Measurements from ENCODE around the gene SLC29A2. TPM values are rescaled to one million over a fixed set of nuclear protein-coding genes. Genes with fewer than 3 reads are reported as not detected.

Gene SLC29A2
- total and polyA plus RNA-seq, 2 of the 8 experiments (the other 6 are each of a cell fraction or from before 2014, with no cell fraction given) = 29.3 to 31.6 TPM

- Histone ChIP-seq H3K23ac (ENCODE audit: insufficient read length) (no peak overlapping the region), H4K20me1 (replicated peaks in 1 of 2; ENCODE audit: control insufficient read depth in 1 of 2, insufficient read depth in 2 of 2, low read length in 2 of 2) (no peaks in the 10 kb centered on the region), H3K4ac (replicated peaks; ENCODE audit: insufficient read length, low read depth, low read length) (no peak overlapping the region), H3K4me1 (replicated peaks in 1 of 4; ENCODE audit: control insufficient read depth in 3 of 4, insufficient read depth in 4 of 4, low read length in 3 of 4) (peaks cover 12 to 33% (median 22%) of the 10 kb centered on the region in 4 experiments), H3K79me2 (ENCODE audit: control insufficient read depth in 1 of 2, insufficient read depth in 2 of 2, low read length in 2 of 2) (no peaks in the 10 kb centered on the region), H3K18ac (ENCODE audit: extremely low read depth, low read length) (no peak overlapping the region), H3K4me3 (ENCODE audit: extremely low read depth in 1 of 4, insufficient read depth in 2 of 4, low read depth in 3 of 4, low read length in 4 of 4) (no peak overlapping the region), H4K8ac (ENCODE audit: extremely low read depth, insufficient read depth, low read length) (peak overlapping the region; percentile 1; the same call in 1 of the 2 replicates), H2BK15ac (ENCODE audit: low read length) (peak overlapping the region; percentile 40; the same call in 1 of the 2 replicates), H2AFZ (ENCODE audit: low read length) (no peak overlapping the region), H2BK120ac (replicated peaks; ENCODE audit: low read depth, low read length) (no peak overlapping the region), H3K9me3 (ENCODE audit: insufficient read depth in 2 of 2, low read depth in 1 of 2, low read length in 1 of 2) (no peaks in the 10 kb centered on the region), H3K4me2 (ENCODE audit: insufficient read depth in 1 of 2, low read depth in 2 of 2, low read length in 2 of 2) (no peak overlapping the region), H2AK5ac (ENCODE audit: low read depth, low read length) (no peak overlapping the region), H3K36me3 (ENCODE audit: control insufficient read depth in 2 of 4, insufficient read depth in 4 of 4, low read length in 3 of 4) (no peaks in the 10 kb centered on the region), H3K23me2 (ENCODE audit: low read depth, low read length) (peaks cover 8% of the 10 kb centered on the region), H3K27me3 (replicated peaks in 1 of 4; ENCODE audit: control insufficient read depth in 3 of 4, extremely low read depth in 1 of 4, insufficient read depth in 3 of 4, low read length in 3 of 4) (peaks cover 0 to 3% (median 0%) of the 10 kb centered on the region in 4 experiments; a peak in 2 of 7 replicates), H3K9ac (replicated peaks in 1 of 4; ENCODE audit: extremely low read depth in 1 of 4, low read depth in 3 of 4, low read length in 3 of 4) (no peak overlapping the region), H2BK5ac (ENCODE audit: low read depth, low read length) (no peak overlapping the region), H2BK12ac (ENCODE audit: low read depth, low read length) (0 out of 2 replicates have a peak overlapping the region, but pooled peaks have one; percentile 80), H3K56ac (replicated peaks; ENCODE audit: insufficient read length, low read depth, low read length) (no peak overlapping the region), H3K27ac (ENCODE audit: low read depth, low read length) (no peak overlapping the region), H4K5ac (ENCODE audit: insufficient read length, low read depth, low read length) (no peak overlapping the region), H3K79me1 (ENCODE audit: low read depth, low read length) (no peaks in the 10 kb centered on the region), H4K91ac (replicated peaks; ENCODE audit: insufficient read length, low read length) (peak overlapping the region; percentile 62), H2BK20ac (ENCODE audit: low read length) (no peak overlapping the region), H3K14ac (ENCODE audit: insufficient read length) (no peak overlapping the region)
- ChIA-PET CTCF (ENCODE audit: partially characterized antibody) (interaction anchor here (0.7 to 11.7 kb wide), 13 partner anchors 11 to 92 kb away, joined by 3 to 242 read pairs (median 4); partner anchors contain the start of gene RIN1), POLR2A (ENCODE audit: partially characterized antibody) (interaction anchor here (1.1 to 3.5 kb wide), 4 partner anchors 15 to 33 kb away, joined by 4 to 19 read pairs (median 4); no protein-coding TSS in a partner anchor)
- TF ChIP-seq HDAC6 (IDR thresholded peaks at IDR 0.05; ENCODE audit: low read depth, low read length) (no peak), HDAC2 (IDR thresholded peaks at IDR 0.05; ENCODE audit: borderline replicate concordance in 1 of 2, low read depth in 2 of 2, low read length in 2 of 2) (no peak), TCF12 (IDR thresholded peaks at IDR 0.05; ENCODE audit: low read depth, low read length) (no peak)
- FAIRE-seq = no peak
- 93% methylated on average over 17 of the region's 17 CpGs; no CpG with 5 or more reads in 1 of the 2 experiments for WGBS, 2 experiments (ENCODE audit: extremely low coverage in 1 of 2, insufficient coverage in 1 of 2, insufficient read length in 1 of 2, insufficient replicate concordance in 2 of 2, low coverage in 1 of 2, low lambda C conversion rate in 2 of 2, missing lambda C conversion rate in 1 of 2)
- no peak for DNase-seq (ENCODE audit: low read depth in 1 of 2, low spot score in 2 of 2)
Observed at GRCh38 chr11:66314561-66315497, 56.7 kb downstream of the SLC29A2 start.
